CD4-positive, alpha-beta T cell treated with Interleukin-6 for 4 hours (primary cell): Measurements from ENCODE around the gene NATD1.
"Not testable (repeated sequence)": the region's sequence is repeated elsewhere in the genome, so short reads cannot be mapped to it uniquely, and the experiment has no call there.

Source experiments
- DNase-seq: peaks from one replicate; pipeline ENCODE4 v3.0.0-alpha.2; 2020; ENCODE audit warnings: mixed read lengths

NATD1 gene

DNA sequence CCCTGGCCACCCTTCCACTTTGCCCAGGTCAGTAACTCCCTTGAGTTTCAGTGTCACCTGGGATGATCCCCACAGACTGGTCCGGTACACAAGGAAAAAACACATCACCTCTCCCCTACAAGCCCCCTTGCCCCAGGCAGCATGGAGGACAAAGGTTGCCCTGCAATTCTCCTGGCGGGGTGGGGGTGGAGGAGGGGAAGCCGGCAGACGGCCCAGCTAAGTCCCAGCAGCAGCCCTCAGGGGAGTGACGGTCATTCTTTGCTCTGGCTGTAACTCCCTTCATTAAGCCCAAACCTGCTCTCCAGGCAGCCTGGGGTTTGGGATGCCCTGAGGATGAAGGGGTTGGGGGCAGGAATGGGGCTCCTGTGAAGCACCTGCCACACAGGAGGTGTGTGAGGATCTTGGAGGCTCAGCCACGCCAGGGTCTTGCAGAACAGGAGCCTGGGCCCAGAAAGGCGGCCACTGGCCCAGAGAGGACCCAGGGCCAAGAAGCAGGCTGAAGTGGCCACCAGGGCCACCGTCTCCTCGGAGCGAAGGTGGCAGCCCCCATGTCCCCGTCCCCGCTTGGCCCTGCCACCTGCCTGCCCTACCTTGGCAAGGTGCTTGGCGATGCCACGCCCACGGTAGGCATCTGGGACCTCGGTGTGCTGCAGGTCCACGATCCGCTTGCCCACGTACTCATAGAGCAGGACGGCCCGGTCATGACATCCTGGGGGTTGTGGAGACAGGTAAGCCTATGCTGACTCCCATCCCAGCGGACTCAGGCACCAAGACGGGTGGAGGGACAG lies 9.5 kb downstream of the NATD1 start:
- no peak for DNase-seq

DNA sequence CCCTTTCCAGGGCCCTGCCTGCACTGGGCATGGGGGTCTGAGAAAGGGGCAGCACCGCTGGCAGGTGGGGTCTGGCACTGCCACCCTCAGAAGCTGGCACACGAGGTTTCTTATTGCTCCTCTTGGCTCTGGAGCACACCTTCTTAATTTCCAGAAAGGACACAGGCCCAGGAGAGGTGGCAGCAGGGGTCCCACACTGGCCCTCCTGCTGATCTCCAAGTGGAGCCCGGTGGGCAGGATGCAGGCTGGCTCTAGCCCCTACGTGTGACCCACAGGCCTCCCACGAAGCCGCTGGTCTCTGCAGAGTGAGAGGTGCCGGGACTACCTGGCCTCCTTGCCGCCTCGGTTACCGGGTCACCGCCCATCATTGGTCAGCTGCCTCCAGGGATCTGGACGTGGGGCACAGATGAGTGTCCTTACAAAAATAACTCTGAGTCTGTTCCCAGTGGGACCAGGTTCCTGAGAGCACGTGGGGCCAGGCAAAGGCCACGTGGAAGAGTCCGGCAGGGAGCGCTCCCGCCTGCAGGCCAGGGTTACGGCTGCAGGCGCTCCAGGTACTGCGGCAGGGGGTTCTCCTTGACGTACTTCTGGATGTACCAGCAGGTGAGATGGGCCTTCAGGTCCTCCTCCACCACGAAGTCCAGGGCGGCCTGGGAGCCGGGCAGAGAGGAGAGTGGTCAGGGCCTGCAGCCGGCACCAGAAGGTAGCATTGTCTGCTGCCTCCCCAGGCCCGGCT lies 10.3 kb downstream of the NATD1 start:
- no peak for DNase-seq

DNA sequence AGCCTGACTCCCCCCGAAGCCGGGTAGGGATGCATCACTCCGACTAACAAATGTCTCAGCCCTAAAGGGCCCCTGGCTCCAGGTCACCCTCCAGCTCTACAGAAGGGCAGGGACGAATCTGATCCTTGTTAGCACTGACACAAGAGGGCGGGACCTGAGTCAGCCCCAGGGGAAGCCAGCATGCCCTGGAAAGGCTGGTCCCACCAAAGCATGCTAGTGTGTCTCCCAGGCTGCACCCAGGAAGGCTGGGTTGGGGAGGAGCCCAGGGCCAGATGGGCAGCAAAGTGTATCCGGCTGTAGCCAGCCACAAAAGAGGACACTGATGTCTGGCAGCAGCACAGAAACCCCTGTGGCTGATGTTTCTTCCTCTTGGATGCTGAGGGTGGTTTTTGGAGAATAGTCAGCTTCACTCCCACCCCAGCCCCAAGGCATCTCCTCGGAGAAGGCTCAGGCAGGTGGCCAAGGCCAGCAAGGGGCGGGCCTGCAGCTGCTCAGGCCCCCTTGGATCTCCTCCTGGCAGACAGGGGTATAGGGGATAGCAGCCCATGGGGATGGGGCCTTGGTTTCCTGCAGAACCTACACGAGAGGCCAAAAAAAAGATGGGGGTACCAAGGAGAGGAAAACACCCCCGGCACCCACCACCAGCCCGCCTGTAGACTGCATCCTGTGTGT lies 11.0 kb downstream of the NATD1 start:
- DNase-seq = no peak

DNA sequence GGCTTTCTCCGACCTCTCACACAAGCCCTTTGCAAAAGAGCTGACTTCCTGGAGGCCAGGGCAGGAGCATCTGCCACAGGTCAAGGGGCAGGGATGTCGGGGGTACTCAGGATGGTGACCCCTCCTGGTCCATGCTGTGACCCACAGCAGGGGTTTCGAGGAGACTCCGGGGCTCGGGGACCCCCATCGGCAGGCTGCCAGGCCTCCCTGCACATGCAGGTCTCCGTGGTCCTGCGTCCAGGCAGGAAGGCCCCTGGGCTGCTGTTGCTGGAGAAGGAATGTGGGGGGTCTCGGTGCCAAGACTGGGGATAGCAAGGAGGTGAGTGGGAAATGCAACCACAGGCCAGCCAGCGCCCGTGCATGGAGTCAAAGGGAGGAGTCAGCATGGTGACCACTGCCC lies 11.6 kb downstream of the NATD1 start:
- DNase-seq = no peak

DNA sequence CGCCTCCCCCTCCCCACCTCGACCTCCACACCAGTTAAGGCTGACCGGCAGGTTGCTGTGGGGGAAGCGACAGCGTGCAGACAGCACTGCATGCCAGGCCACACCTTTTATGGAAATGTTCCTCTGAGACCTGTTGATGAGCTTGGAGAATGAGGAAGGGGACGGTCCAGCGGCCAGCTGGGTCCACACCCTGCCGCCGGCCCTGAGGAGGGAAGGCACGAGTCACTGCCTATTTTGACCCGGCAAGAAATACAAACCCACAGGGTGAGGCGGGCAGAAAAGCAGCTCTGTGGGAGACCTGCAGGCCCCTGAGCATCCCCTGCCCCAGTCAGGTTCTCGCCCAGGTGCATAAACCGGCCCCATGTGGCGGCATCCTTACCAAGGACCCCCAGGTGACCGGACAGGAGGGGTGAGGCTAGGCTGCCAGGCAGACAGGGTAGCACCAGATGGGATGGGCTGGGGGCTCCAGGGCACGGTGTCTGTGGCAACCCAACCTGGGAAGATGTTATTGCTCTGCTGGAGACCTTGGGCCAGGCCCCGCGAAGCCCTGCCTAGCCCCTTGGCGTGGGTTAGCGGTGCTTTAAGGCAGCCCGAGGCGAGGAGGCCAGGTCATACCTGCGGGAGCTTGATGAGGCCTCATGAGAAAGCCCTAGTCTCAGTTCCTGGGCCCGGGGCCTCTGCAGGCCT lies 12.7 kb downstream of the NATD1 start:
- DNase-seq = no peak

DNA sequence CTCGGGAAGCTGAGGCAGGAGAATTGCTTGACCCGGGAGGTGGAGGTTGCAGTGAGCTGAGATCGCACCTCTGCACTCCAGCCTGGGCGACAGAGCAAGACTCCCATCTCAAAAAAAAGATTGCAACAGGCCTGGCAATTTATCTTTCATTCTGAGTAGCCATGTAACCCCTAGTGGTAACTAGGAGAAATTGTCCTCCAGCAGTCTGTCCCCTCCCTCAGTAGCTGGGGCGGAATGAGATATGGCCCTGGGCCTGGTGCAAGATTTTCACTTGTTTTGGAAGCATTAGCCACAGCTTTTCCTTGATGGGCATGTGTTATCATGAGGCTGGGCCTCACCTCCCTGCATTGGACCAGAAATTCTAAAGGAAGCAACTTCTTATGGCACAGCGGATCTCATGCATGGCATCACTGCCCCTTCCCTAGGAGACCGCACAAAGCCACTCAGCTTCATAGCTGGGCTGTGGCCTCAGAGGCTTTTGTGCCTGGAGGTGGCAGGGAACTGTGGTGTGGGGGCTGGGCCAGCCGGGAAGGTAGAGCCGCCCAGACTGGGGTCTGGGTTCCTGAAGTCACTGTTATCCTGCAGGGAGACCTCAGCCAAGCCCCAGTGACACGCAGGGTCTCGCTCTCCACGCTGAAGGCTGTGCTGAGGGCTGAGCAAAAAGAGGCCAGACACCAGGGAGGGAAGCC lies 13.4 kb downstream of the NATD1 start:
- no peak for DNase-seq

DNA sequence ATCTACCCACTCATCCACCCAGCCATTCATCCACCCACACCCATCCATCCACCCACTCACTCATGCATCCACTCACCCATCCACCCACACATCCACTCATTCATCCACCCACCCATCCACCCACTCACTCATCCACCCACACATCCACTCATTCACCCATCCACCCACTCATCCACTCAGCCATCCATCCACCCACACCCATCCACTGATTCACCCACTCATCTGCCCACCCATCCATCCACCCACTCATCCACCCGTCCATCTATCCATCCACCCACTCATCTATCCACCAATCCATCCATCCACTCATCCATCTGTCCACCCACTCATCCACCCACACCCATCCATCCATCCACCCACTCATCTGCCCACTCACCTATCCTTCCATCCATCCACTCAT lies 17.3 kb downstream of the NATD1 start:
- no peak for DNase-seq

DNA sequence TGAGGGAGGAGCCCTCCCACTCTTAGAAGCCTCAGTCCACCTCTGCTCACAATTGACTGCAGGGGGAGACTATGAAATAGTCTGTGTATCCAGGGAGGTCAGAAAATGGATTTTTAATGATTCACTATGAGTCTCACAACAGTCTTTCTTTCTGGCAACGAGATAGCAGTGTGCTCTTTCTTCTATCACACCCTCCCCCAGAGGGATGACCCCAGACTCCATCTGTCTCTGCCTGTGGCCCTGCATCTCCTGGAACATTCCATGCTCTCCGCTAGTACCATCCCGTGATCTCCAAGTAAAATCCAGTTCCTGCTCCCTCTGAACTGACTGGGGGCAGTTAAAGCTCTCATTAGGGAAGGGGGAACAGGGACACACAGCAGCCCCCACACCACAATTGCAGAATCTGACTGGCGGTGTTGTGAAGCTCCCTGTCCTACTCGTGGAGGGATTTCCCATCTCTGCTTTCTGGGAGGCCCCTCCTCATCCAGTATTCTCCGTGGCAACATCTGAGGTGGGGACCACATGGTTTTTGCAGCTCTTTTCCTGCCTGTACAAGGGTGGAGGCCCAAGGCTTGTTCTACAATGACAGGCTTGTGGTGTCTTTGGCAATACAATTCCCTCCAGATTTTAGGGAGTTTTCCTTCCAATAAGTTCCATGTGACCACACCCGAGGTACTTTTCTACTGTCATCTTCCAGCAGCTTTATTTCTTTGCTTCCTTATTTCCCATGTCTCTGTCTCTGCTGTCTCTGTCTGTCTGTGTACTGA lies 19.4 kb downstream of the NATD1 start:
- no peak for DNase-seq

DNA sequence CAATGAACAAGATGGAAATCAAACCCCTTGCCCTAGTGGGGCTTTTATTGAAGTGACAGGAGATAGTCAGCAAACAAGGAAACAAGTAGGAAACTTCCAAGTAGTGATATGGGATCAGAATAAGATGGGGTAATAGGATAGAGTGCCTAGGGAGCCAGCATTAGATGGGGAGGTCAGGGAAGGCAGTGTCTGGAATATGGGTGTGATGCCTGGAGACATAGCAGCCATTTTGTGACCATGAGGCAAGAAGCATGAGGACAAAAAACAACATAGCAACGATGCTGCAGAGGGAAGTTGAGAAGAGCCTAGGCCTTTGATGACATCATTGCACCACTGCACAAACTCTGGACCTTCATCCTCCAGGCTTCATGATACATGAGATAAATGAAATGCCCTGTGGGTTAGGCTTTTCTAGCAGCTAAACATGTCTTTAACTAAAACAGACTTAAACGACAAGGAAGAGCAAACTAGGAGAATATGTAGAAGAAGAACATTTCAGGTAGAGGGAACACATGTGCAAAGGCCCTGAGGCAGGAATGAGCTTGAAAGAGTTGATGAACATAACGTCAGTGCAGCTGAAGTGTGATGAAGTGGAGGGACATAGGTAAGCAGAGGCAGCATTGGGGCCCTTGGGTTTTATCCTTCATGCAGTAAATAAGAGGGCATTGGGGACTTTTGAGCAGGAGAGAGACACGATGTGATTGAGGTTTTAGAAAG lies 21.0 kb downstream of the NATD1 start:
- no peak for DNase-seq

DNA sequence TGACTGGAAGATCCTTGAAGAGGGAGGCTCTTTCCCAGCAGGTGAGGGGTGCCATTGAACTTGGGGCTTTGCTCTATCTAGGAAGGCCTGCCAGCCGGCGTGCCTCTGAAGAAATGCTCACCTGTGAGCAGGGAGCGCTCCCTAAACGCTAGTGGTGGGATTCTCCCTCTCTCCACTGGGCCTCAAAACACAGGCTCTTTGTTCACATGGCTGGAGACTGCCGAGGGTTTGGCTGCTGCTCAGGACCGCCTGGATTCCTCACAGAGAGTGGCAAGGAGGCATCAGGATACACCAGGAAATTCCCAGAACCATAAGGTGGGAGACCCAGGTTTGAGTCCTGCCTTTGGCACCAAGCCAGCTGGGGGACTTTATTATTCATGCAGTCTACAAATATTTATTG lies 21.7 kb downstream of the NATD1 start:
- DNase-seq = no peak

DNA sequence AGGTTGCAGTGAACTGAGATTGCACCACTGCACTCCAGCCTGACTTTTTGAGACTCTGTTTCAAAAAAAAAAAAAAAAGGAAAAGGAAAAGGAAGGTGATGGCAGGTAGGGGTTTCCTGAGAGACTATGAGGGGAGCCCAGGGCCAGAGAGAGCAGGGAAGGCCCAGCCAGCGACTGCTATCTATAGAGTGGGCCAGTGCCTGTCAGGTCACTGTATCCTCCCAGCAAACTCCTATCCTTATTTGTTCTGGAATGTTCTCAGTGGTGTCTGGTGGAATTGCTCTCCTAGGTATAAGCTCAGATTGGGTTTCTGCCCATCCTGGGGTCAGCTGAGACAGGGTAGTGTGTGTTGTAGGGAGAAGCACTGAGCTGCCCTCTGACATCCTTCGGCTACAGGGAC lies 24.4 kb downstream of the NATD1 start:
- DNase-seq = no peak

DNA sequence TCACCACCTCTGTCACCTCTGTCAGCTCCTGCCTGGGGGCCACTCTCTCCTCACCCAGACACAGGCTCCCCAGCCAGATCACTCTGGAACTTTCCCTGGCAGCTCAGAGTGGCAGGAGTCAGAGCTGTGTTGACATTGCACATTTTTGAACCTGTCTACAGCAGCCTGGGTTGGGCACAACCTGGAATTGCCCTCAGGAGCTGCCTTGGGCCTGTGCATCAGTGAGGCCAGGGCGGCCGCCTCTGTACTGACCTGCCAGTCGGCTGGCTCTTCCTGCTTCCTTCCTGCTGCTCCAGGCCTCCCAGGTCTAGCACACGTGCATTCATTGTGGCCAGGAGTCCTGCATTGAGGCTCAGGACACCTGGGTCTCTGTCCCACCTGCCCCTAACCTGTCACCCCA lies 25.1 kb downstream of the NATD1 start:
- no peak for DNase-seq

DNA sequence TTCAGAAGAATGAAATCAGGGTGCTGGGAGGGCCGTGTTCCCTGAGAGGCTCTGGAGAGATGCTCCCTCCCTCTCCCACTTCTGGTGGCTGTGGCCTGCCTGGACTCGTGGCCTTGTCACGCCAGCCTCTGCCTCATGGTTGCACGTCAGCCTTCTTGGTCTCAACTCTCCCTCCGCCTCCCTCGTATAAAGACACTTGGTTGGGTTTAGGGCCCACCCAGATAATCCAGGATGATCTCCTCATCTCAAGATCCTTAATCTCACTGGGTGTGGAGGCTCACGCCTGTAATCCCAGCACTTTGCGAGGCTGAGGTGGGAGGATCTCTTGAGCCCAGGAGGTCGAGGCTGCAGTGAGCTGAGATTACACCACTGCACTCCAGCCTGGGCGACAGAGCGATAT lies 25.9 kb downstream of the NATD1 start:
- not testable (repeated sequence) for DNase-seq

DNA sequence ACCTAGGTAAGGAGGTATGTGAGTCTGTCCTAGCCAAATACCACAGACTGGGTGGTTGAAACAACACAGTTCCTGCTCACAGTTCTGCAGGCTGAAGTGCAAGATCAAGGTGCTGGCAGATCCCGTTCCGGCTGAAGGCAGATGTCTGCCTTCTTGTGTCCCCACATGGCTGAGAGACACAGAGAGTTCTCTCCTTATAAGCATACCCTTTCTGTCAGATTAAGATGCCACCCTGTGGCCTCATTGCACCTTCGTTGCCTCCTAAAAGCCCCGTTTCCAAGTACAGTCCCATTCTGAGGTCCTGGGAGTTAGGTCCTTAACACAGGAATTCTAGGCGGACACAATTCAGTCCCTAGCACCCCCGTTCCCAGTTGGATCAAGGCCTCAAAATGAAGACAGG lies 30.1 kb downstream of the NATD1 start:
- no peak for DNase-seq

DNA sequence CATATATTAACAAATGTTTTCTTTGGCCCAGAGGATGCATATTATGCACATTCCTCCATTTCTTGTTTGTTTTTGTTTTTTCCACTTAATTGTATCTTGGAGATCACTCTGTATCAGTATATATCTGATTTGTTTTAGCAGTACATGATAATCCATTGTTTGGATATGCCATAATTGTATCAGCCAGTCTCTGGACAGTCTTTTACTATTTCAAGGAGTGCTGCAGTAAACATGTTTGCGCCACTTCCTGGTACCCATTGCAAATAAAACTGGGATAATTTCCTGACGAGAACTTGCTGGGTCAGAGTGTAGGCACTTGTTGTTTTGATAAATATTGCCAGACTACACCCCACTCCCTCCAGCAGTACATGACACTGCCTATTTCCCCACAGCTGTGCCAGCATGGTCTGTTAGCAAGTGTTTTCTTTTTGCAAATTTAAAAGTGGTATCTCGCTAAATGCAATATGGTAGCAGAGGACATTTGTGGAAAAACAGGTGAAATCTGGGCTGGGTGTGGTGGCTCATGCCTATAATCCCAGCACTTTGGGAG lies 34.3 kb downstream of the NATD1 start:
- no peak for DNase-seq

DNA sequence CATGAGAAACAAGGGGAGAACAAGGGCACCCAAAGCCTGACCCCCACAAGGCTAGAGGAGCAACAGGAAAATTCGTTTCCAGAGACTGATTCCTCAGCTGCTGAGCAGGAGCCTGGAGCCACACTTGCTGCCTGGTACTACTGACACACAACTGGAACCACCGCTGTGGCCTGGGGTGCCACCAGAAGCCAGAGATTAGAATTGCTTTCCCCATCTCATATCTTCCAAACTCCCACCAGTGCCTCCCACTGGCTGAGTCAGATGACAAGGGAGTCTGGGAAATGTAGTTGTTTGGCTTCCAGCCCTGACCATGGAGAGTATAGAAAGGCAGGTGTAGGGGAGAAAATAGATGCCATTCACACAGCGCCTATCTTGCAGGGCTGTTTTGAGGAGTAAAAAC lies 35.1 kb downstream of the NATD1 start:
- no peak for DNase-seq

DNA sequence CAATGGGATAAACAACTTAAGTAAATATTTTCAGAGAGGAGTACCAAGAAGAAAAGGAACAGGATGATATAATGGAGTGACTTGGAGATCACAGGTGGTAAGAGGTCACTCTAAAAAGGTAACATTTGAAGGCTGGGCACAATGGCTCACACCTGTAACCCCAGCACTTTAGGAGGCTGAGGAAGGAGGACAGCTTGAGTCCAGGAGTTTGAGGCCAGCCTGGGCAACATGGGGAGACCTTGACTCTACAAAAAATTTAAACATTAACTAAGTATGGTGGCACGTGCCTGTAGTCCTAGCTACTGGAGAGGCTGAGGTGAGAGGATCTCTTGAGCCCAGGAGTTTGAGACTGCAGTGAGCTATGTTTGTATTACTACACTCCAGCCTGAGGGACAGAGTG lies 35.9 kb downstream of the NATD1 start:
- no peak for DNase-seq

DNA sequence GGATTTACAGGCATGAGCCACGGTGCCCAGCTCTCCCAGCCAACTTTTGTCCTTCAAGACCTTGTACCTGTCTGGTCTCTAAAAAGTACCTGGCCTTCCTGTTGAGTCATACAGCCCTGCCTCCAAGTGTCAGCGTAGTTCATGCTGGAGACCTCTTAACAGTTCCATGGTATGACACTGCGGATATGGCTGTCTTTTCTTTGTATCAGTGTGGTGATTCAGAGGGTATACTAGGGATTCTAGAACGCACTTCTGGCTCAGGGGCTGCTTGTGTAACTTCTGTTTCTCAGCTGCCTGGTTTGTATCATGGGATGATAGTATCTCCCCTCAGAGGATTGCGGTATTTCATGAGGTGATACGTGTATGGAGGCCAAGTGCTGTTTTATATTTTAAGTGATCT lies 37.3 kb downstream of the NATD1 start:
- DNase-seq = no peak

DNA sequence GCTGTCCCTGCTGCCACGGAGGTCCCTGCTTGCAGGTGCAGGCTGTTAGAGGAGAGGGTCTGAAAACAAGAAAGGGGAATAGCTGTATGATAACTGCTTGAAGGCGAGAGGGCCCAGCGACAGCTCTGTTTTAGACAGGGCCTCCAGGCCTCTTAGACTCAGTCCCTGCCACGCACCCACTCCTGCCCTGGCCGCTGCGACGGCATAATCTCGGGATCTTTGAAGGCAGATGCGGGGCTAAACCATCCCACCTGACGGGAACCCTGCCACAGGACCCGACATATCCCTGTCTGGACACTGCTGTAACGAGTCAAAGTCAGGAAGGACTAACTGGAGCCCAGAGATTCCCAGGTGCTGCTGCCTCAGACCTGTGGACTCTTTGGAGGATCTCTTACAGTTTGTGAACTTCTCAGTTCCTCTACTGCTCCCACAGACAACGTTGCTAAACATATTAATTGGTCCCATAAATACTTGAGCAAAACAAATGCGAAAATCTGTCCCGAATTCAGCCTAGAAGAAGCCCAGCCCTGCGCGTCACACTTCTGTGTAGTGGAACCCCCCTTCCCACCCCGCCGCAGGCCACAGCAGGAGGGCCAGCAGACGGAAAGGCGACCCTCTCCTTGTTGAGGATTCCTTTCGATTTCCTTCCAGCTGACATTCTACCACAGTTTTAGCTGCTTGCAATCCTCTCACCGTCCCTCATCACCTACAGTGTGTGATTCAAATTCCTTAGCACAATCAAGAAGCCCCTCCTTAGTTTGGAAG lies 38.3 kb downstream of the NATD1 start:
- DNase-seq = no peak
